ENCODE data around the gene DPP10. TPM values are rescaled to one million over a fixed set of nuclear protein-coding genes. Genes with fewer than 3 reads are reported as not detected.

The DPP10 gene
- total and polyA plus RNA-seq, 4 donors = 0.04 to 4.1 (median 0.48) TPM

GRCh38 chr2:114787486-114787885, 345.0 kb downstream of the DPP10 start:
- no peak for TF ChIP-seq ZBTB33 (IDR thresholded peaks at IDR 0.05)
- 82% methylated on average over 3 of the region's 3 CpGs for WGBS
- Histone ChIP-seq H3K9ac (ENCODE audit: low read depth in 1 of 2, low read length in 2 of 2) (no peak overlapping the region), H3K27me3 (ENCODE audit: control insufficient read depth in 4 of 4, insufficient read depth in 4 of 4, low read length in 3 of 4) (no peaks in the 10 kb centered on the region), H3K9me3 (ENCODE audit: control insufficient read depth in 4 of 4, low read length in 3 of 4) (no peaks in the 10 kb centered on the region), H3K4me1 (ENCODE audit: control insufficient read depth in 4 of 4, insufficient read depth in 4 of 4, low read length in 3 of 4) (no peaks in the 10 kb centered on the region), H3K27ac (ENCODE audit: low read depth in 1 of 2, low read length in 2 of 2) (no peak overlapping the region), H3K4me3 (ENCODE audit: low read depth in 1 of 3, low read length in 3 of 3) (no peak overlapping the region), H3K36me3 (ENCODE audit: control insufficient read depth in 4 of 4, insufficient read depth in 3 of 4, low read depth in 1 of 4, low read length in 3 of 4) (no peaks in the 10 kb centered on the region)
- DNase-seq (ENCODE audit: low spot score) = no peak

GRCh38 chr2:114789989-114790388, 347.5 kb downstream of the DPP10 start:
- no peaks in the 10 kb centered on the region for H3K36me3 ChIP-seq (ENCODE audit: control insufficient read depth in 4 of 4, insufficient read depth in 3 of 4, low read depth in 1 of 4, low read length in 3 of 4)
- H3K4me3 ChIP-seq (ENCODE audit: low read depth in 1 of 3, low read length in 3 of 3) = no peak overlapping the region
- 73% methylated on average over 1 of the region's 1 CpG for WGBS
- H3K4me1 ChIP-seq (ENCODE audit: control insufficient read depth in 4 of 4, insufficient read depth in 4 of 4, low read length in 3 of 4) = no peaks in the 10 kb centered on the region
- no peak for TF ChIP-seq YY1 (IDR thresholded peaks at IDR 0.05)
- no peak for TF ChIP-seq CTCF (IDR thresholded peaks at IDR 0.05; ENCODE audit: low read depth, low read length, missing input control)
- no peak for TF ChIP-seq NR2F2 (IDR thresholded peaks at IDR 0.05)
- no peak for TF ChIP-seq REST (IDR thresholded peaks at IDR 0.05)
- no peaks in the 10 kb centered on the region for H3K9me3 ChIP-seq (ENCODE audit: control insufficient read depth in 4 of 4, low read length in 3 of 4)
- DNase-seq (ENCODE audit: low spot score) = no peak
- H3K9ac ChIP-seq (ENCODE audit: low read depth in 1 of 2, low read length in 2 of 2) = no peak overlapping the region
- H3K27ac ChIP-seq (ENCODE audit: low read depth in 1 of 2, low read length in 2 of 2) = no peak overlapping the region
- no peaks in the 10 kb centered on the region for H3K27me3 ChIP-seq (ENCODE audit: control insufficient read depth in 4 of 4, insufficient read depth in 4 of 4, low read length in 3 of 4)

- no peak overlapping the region for H3K9ac ChIP-seq (ENCODE audit: low read depth in 1 of 2, low read length in 2 of 2)
- no peak for TF ChIP-seq JUND (IDR thresholded peaks at IDR 0.05)
- no peak for TF ChIP-seq ZBTB33 (IDR thresholded peaks at IDR 0.05)
These were observed 355.1 kb downstream of the DPP10 start for GRCh38 chr2:114797540-114797939.

More at GRCh38 chr2:114797540-114797939, 355.1 kb downstream of the DPP10 start:
- Histone ChIP-seq H3K36me3 (ENCODE audit: control insufficient read depth in 4 of 4, insufficient read depth in 3 of 4, low read depth in 1 of 4, low read length in 3 of 4) (no peaks in the 10 kb centered on the region), H3K27ac (ENCODE audit: low read depth in 1 of 2, low read length in 2 of 2) (no peak overlapping the region), H3K27me3 (ENCODE audit: control insufficient read depth in 4 of 4, insufficient read depth in 4 of 4, low read length in 3 of 4) (no peaks in the 10 kb centered on the region), H3K4me1 (ENCODE audit: control insufficient read depth in 4 of 4, insufficient read depth in 4 of 4, low read length in 3 of 4) (no peaks in the 10 kb centered on the region), H3K4me3 (ENCODE audit: low read depth in 1 of 3, low read length in 3 of 3) (no peak overlapping the region), H3K9me3 (ENCODE audit: control insufficient read depth in 4 of 4, low read length in 3 of 4) (no peaks in the 10 kb centered on the region)
- 72% methylated on average over 4 of the region's 4 CpGs for WGBS
- no peak for DNase-seq (ENCODE audit: low spot score)

All from liver (tissue), 9 donors.